Smooth muscle cell (in vitro differentiated cells): Measurements from ENCODE around the gene COX7A1. TPM values are rescaled to one million over a fixed set of nuclear protein-coding genes. Genes with fewer than 3 reads are reported as not detected.

Source experiments
- DNase-seq: peaks from one replicate; lab custom pipeline; 2025; ENCODE audit not compliant: unreplicated experiment; lab: John Stamatoyannopoulos, UW
- H2AFZ ChIP-seq: fragments of 200-600 bp; sonication (generic); 2 replicates; pipeline ENCODE4 v1.6.0; 2016; ENCODE audit warnings: antibody characterized with exemption, low read depth, mild to moderate bottlenecking
- H3F3A ChIP-seq: fragments of 200-600 bp; sonication (generic); 2 replicates; pipeline ENCODE4 v1.6.0; 2017; ENCODE audit warnings: antibody characterized with exemption, low read depth
- H3K27ac ChIP-seq: fragments of 200-600 bp; sonication (generic); 2 replicates; pipeline ENCODE4 v1.5.1; 2016; ENCODE audit warnings: low read depth, mild to moderate bottlenecking
- H3K27me3 ChIP-seq: fragments of 200-600 bp; sonication (generic); 2 replicates; pipeline ENCODE4 v1.6.1; 2016; ENCODE audit warnings: low read depth, mild to moderate bottlenecking
- H3K36me3 ChIP-seq: fragments of 200-600 bp; sonication (generic); 2 replicates; pipeline ENCODE4 v1.5.1; 2016; ENCODE audit warnings: low read depth
- H3K4me1 ChIP-seq: fragments of 200-600 bp; sonication (generic); 2 replicates; pipeline ENCODE4 v1.5.1; 2016; ENCODE audit warnings: low read depth
- H3K4me2 ChIP-seq: fragments of 200-600 bp; sonication (generic); 2 replicates; pipeline ENCODE4 v1.6.0; 2016; ENCODE audit warnings: mild to moderate bottlenecking
- H3K4me3 ChIP-seq: fragments of 200-600 bp; sonication (generic); 2 replicates; pipeline ENCODE4 v1.5.1; 2016; ENCODE audit warnings: mild to moderate bottlenecking
- H3K79me2 ChIP-seq: fragments of 200-600 bp; sonication (generic); 2 replicates; pipeline ENCODE4 v1.6.0; 2016; ENCODE audit warnings: low read depth, mild to moderate bottlenecking
- H3K9ac ChIP-seq: fragments of 200-600 bp; sonication (generic); 2 replicates; pipeline ENCODE4 v1.6.0; 2016; ENCODE audit warnings: low read depth
- H3K9me3 ChIP-seq: fragments of 200-600 bp; sonication (generic); replicated peaks from 2 replicates; pipeline ENCODE4 v1.5.1; 2016; ENCODE audit warnings: low read depth
- H4K20me1 ChIP-seq: fragments of 200-600 bp; sonication (generic); 2 replicates; pipeline ENCODE4 v1.6.0; 2016; ENCODE audit warnings: low read depth
- CTCF ChIP-seq: fragments of 200-600 bp; sonication (generic); IDR thresholded peaks from 2 replicates; pipeline ENCODE4 v1.5.1; 2017; ENCODE audit warnings: borderline replicate concordance, mild to moderate bottlenecking, antibody characterized with exemption; ENCODE audit not compliant: insufficient read depth, poor library complexity, severe bottlenecking
- WGBS: methylation state at CpG from one replicate; pipeline ENCODE4 v1.1.7; 2016; ENCODE audit warnings: low lambda C conversion rate; 5-methylcytosine and 5-hydroxymethylcytosine counted together
- polyA plus RNA-seq: library from polyadenylated mRNA; unstranded; fragments of >200 nt; fragmentation: Nextera tagmentation; extraction: Ambion mirVana; gene quantifications from 2 replicates; pipeline ENCODE4 v1.2.1, GENCODE V29; 2016
- total RNA-seq: library from RNA; depleted of rRNA; stranded (reverse); fragments of >200 nt; gene quantifications from 2 replicates; pipeline ENCODE4 v1.2.3, GENCODE V29; 2014

COX7A1 gene
- total and polyA plus RNA-seq, 2 experiments from 2014 or later, result not detected

GRCh38 chr19:36149673-36150406, 2.4 kb downstream of the COX7A1 start:
- Histone ChIP-seq H3K4me1 (no peaks in the 10 kb centered on the region), H3F3A (no peaks in the 10 kb centered on the region), H3K36me3 (peaks cover 6% of the 10 kb centered on the region), H3K27me3 (no peaks in the 10 kb centered on the region), H3K9ac (no peak overlapping the region), H4K20me1 (peaks cover 58% of the 10 kb centered on the region), H3K4me3 (no peak overlapping the region), H3K4me2 (no peak overlapping the region), H3K9me3 (no peaks in the 10 kb centered on the region), H3K79me2 (peaks cover 4% of the 10 kb centered on the region), H2AFZ (no peak overlapping the region), H3K27ac (no peak overlapping the region)
- no peak for TF ChIP-seq CTCF
- WGBS, result 93% methylated on average over 13 of the region's 13 CpGs
- no peak for DNase-seq

GRCh38 chr19:36144624-36145023, 7.6 kb downstream of the COX7A1 start:
- Histone ChIP-seq H3K4me3 (no peak overlapping the region), H3K27ac (no peak overlapping the region), H3K4me1 (no peaks in the 10 kb centered on the region), H3K9me3 (no peaks in the 10 kb centered on the region), H2AFZ (no peak overlapping the region), H3F3A (peaks cover 5% of the 10 kb centered on the region), H3K79me2 (peaks cover 35% of the 10 kb centered on the region), H3K4me2 (no peak overlapping the region), H3K36me3 (peaks cover 9% of the 10 kb centered on the region), H3K27me3 (no peaks in the 10 kb centered on the region), H4K20me1 (peaks cover 64% of the 10 kb centered on the region), H3K9ac (no peak overlapping the region)
- no peak for DNase-seq
- TF ChIP-seq CTCF, result no peak
- WGBS, result 98% methylated on average over 6 of the region's 6 CpGs

- H3K4me1 ChIP-seq, result no peaks in the 10 kb centered on the region
- no peak overlapping the region for H3K9ac ChIP-seq
- DNase-seq, result no peak
- peaks cover 5% of the 10 kb centered on the region for H3F3A ChIP-seq
- H3K79me2 ChIP-seq, result peaks cover 35% of the 10 kb centered on the region
- H2AFZ ChIP-seq, result no peak overlapping the region
- no peaks in the 10 kb centered on the region for H3K27me3 ChIP-seq
- peaks cover 3% of the 10 kb centered on the region for H3K36me3 ChIP-seq
- 100% methylated on average over 9 of the region's 9 CpGs for WGBS
- no peak for TF ChIP-seq CTCF
- H3K4me3 ChIP-seq, result no peak overlapping the region
- peaks cover 43% of the 10 kb centered on the region for H4K20me1 ChIP-seq
- no peak overlapping the region for H3K4me2 ChIP-seq
- H3K9me3 ChIP-seq, result no peaks in the 10 kb centered on the region
- H3K27ac ChIP-seq, result no peak overlapping the region
Measured at GRCh38 chr19:36142496-36142895, 9.8 kb downstream of the COX7A1 start.

- peaks cover 35% of the 10 kb centered on the region for H3K79me2 ChIP-seq
- WGBS, result 99% methylated on average over 10 of the region's 14 CpGs
Measured at GRCh38 chr19:36142046-36142445, 10.2 kb downstream of the COX7A1 start.

More at GRCh38 chr19:36142046-36142445, 10.2 kb downstream of the COX7A1 start:
- Histone ChIP-seq H3K36me3 (peaks cover 3% of the 10 kb centered on the region), H3F3A (peaks cover 5% of the 10 kb centered on the region), H3K9me3 (no peaks in the 10 kb centered on the region), H2AFZ (no peak overlapping the region), H3K4me1 (no peaks in the 10 kb centered on the region), H4K20me1 (peaks cover 40% of the 10 kb centered on the region), H3K9ac (no peak overlapping the region), H3K27ac (no peak overlapping the region), H3K27me3 (no peaks in the 10 kb centered on the region), H3K4me3 (no peak overlapping the region), H3K4me2 (no peak overlapping the region)
- TF ChIP-seq CTCF, result no peak
- no peak for DNase-seq
